Astrocyte of the cerebellum (primary cell): ENCODE data around the gene TLX3.

Experiments
- DNase-seq: peaks from one replicate; pipeline ENCODE4 v3.0.0-alpha.2; 2011; ENCODE audit warnings: low read depth
- H3K4me3 ChIP-seq: 2 replicates; pipeline ENCODE4 v1.5.1; 2011; ENCODE audit warnings: mild to moderate bottlenecking, low read depth, low read length, moderate library complexity
- CTCF ChIP-seq: IDR thresholded peaks from 2 replicates; pipeline ENCODE4 v1.5.1; 2012; ENCODE audit warnings: low read length, low read depth, moderate library complexity, mild to moderate bottlenecking; ENCODE audit errors: missing control alignments
- in situ Hi-C: cut with HindIII; loops from 2 replicates; pipeline ENCODE4 v1.10.0; 2017; ENCODE audit warnings: low sequenced_read_pairs

The TLX3 gene

GRCh38 chr5:171337210-171337569 lies 28.1 kb downstream of the TLX3 start:
- DNase-seq: no peak
- no peak for TF ChIP-seq CTCF
- peak overlapping the region; percentile 50 for H3K4me3 ChIP-seq
- in situ Hi-C loops: loop anchor here (5.0 kb wide), 1 partner anchor 65 kb away; no protein-coding TSS in a partner anchor

DNA sequence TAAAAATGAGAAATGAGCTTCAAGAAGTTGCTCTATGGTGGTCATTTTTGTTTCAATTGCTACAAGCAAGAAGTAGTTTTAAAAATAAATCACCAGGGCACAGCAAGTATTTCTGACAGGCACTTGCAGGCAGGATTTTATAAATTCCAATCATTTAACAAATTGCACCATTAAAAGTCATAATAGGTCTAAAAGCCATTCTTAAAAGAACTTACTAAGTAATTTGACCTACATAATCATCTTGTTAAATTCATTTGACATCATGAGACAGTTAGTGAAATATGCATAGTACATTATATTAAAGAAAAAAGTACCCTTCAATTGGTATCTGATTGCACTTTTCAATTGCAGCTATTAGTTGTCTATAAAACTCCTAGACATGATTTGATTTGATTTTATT lies 31.0 kb downstream of the TLX3 start:
- DNase-seq: no peak
- no peak for TF ChIP-seq CTCF
- H3K4me3 ChIP-seq: no peak overlapping the region
- in situ Hi-C loops: no loop called here

DNA sequence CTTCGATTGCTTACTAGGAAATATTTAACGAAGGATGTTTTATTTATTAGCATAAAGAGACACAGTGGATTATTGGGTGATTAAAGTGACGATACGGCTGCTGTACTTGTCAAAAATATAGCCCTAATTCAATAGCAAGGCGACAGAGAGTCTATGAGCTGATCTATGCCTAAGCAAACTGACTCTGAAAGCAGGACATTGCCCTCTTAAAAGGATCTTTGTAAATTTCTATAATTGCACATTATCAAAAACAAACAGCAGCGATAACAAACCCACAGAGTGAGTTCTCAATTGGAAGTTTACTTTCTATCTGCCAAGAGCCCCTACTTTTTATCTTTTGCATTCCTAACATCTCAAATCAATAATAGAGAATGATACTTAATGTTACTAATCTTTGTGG lies 31.4 kb downstream of the TLX3 start:
- in situ Hi-C loops: no loop called here
- no peak for TF ChIP-seq CTCF
- DNase-seq: no peak
- H3K4me3 ChIP-seq: no peak overlapping the region

DNA sequence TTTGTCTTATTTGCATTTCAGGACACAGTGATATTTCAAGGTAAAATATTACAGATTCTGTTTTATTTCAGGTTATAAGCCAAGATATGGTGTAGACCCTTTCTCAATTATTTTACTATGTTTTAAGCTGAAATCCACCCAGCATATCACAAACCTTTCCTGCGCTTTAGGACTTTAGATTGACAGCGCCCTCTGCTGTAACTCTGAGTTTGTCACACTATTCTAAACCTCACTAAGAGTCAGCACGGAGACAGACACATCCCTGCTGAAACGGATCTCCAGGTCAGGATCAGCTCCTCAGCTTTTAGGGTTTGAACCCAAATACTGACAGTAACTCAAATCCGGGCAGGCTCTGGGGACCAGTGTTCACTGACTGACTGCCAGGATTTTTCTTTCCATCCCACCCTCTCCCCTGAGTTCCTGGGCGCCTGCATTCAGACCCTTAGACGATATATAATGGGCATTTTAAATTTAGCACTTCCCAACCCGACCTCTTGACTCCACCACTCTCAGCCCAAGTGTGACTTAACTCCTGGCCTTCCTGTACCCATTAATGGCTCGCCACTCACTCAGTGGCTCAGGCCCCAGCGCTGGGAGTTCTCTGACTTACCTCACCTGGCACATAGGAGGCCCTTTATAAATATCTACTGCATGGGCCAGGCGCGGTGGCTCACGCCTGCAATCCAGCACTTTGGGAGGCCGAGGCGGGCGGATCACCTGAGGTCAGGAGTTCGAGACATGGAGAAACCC lies 33.5 kb downstream of the TLX3 start:
- H3K4me3 ChIP-seq: no peak overlapping the region
- DNase-seq: peak; percentile 52
- peak; percentile 78 for TF ChIP-seq CTCF
- in situ Hi-C loops: no loop called here

DNA sequence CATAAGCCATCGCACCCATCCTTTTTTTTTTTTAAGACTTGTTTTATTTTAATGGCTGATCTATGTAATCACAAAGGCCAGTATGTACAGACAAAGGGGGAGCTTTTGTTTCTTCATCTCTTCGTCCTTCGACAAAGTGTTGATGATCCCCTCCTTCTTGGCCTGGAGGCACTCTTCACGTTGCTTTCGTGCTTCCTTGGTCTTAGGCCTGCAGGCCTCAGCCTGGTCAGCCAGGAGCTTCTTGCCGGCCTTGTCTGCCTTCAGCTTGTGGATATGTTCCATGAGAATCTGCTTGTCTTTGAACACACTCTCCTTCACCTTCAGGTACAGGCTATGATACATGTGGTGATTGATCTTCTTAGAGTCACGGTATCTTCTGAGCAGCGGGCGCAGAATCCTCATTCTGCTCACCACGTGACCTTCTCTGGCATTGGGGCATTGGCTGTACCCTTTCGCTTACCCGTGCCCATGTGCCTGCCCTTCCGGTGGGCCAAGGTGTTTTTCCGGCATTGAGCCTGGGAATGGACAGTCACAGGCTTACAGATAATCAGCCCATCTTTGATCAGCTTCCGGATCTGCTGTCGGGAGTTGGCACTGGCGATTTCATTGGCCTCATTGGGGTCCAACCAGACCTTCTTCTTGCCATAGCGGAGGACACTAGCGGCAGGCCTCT lies 36.0 kb downstream of the TLX3 start:
- no peak for DNase-seq
- TF ChIP-seq CTCF: no peak
- H3K4me3 ChIP-seq: no peak overlapping the region
- in situ Hi-C loops: no loop called here

DNA sequence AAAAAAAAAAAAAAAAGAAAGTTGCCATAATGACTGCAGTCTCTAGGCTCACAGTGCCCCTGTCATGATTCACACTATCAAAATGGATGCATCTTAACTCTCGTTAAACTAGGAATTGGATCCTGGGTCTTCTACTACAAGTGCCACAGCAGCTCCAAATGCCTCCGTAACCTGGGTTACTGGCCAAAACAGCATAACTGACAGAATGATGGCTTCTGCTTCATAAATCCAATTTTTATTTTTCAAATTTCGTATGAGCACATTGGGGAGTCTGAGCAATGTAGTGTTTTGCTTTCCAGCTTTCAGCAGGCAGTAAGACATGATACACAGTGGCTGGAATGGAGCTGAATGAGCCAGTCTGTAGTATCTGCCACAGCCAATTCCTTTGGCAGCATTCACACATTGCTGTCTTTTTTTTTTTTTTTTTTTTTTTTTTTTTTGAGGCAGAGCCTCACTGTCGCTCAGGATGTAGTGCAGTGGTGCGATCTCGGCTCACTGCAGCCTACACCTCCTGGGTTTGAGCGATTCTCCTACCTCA lies 42.6 kb downstream of the TLX3 start:
- DNase-seq: no peak
- no peak overlapping the region for H3K4me3 ChIP-seq
- in situ Hi-C loops: no loop called here
- TF ChIP-seq CTCF: no peak
